Measurements from ENCODE around the gene INSM1. TPM values are rescaled to one million over a fixed set of nuclear protein-coding genes. Genes with fewer than 3 reads are reported as not detected.

The INSM1 gene
- total RNA-seq, 1 donor from 2014 or later = not detected

- Histone ChIP-seq H3K4me1 (peaks cover 23% of the 10 kb centered on the region), H3K27ac (no peak overlapping the region), H3K36me3 (no peaks in the 10 kb centered on the region), H3K4me3 (no peak overlapping the region), H3K27me3 (no peaks in the 10 kb centered on the region), H3K9me3 (no peaks in the 10 kb centered on the region)
- DNase-seq (ENCODE audit: extremely low spot score in 2 of 2) = no peak
- intact Hi-C loops (cut with DNase I) = no loop called here
- TF ChIP-seq POLR2A (IDR thresholded peaks at IDR 0.05) (no peak), POLR2AphosphoS5 (IDR thresholded peaks at IDR 0.05; ENCODE audit: insufficient read depth in 1 of 2, low read depth in 1 of 2) (no peak)
- TF ChIP-seq, protein P1, sequence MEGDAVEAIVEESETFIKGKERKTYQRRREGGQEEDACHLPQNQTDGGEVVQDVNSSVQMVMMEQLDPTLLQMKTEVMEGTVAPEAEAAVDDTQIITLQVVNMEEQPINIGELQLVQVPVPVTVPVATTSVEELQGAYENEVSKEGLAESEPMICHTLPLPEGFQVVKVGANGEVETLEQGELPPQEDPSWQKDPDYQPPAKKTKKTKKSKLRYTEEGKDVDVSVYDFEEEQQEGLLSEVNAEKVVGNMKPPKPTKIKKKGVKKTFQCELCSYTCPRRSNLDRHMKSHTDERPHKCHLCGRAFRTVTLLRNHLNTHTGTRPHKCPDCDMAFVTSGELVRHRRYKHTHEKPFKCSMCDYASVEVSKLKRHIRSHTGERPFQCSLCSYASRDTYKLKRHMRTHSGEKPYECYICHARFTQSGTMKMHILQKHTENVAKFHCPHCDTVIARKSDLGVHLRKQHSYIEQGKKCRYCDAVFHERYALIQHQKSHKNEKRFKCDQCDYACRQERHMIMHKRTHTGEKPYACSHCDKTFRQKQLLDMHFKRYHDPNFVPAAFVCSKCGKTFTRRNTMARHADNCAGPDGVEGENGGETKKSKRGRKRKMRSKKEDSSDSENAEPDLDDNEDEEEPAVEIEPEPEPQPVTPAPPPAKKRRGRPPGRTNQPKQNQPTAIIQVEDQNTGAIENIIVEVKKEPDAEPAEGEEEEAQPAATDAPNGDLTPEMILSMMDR (IDR thresholded peaks at IDR 0.05) = no peak
Observed at GRCh38 chr20:20371681-20372080, 3.8 kb downstream of the INSM1 start.

- H3K27ac ChIP-seq = no peak overlapping the region
- H3K27me3 ChIP-seq = no peaks in the 10 kb centered on the region
- H3K4me1 ChIP-seq = peaks cover 12% of the 10 kb centered on the region
- H3K36me3 ChIP-seq = no peaks in the 10 kb centered on the region
- TF ChIP-seq POLR2A (IDR thresholded peaks at IDR 0.05) = no peak
- TF ChIP-seq, protein P1 (IDR thresholded peaks at IDR 0.05) = no peak
- TF ChIP-seq POLR2AphosphoS5 (IDR thresholded peaks at IDR 0.05; ENCODE audit: insufficient read depth in 1 of 2, low read depth in 1 of 2) = no peak
- intact Hi-C loops (cut with DNase I) = no loop called here
- H3K4me3 ChIP-seq = no peak overlapping the region
- DNase-seq (ENCODE audit: extremely low spot score in 2 of 2) = no peak
- H3K9me3 ChIP-seq = no peaks in the 10 kb centered on the region
Observed at GRCh38 chr20:20373091-20373571, 5.2 kb downstream of the INSM1 start.

DNA sequence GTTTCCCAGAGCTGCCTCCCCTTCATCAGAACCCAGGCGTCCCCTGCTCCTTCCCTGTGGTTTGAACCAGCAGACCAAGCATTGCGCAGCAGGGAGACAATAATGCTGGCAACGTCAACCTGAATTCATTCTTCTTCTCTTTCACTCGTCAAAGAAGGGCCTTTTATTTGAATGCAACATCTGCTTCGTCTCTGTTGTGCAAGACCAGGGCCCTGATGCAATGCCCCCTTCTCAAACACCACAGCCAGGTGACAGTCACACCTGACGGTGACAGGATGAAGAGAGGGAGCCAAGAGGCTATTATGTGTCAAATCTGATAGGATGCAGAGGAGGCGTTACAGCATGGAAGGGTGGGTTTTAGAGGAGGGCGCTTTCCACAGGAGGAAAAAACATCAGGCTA is 8.0 kb downstream of the INSM1 start:
- no peak for DNase-seq (ENCODE audit: extremely low spot score in 2 of 2)
- H3K4me1 ChIP-seq = no peaks in the 10 kb centered on the region
- TF ChIP-seq, protein P1 (IDR thresholded peaks at IDR 0.05) = no peak
- TF ChIP-seq POLR2A (IDR thresholded peaks at IDR 0.05) = no peak
- TF ChIP-seq POLR2AphosphoS5 (IDR thresholded peaks at IDR 0.05; ENCODE audit: insufficient read depth in 1 of 2, low read depth in 1 of 2) = no peak
- H3K27ac ChIP-seq = no peak overlapping the region
- no peaks in the 10 kb centered on the region for H3K9me3 ChIP-seq
- H3K27me3 ChIP-seq = no peaks in the 10 kb centered on the region
- H3K4me3 ChIP-seq = no peak overlapping the region
- intact Hi-C loops (cut with DNase I) = no loop called here
- no peaks in the 10 kb centered on the region for H3K36me3 ChIP-seq

GRCh38 chr20:20386192-20386591 is 18.3 kb downstream of the INSM1 start:
- no peaks in the 10 kb centered on the region for H3K36me3 ChIP-seq
- no peak overlapping the region for H3K27ac ChIP-seq
- TF ChIP-seq POLR2AphosphoS5 (IDR thresholded peaks at IDR 0.05; ENCODE audit: insufficient read depth in 1 of 2, low read depth in 1 of 2) = no peak
- no peak for TF ChIP-seq POLR2A (IDR thresholded peaks at IDR 0.05)
- H3K9me3 ChIP-seq = no peaks in the 10 kb centered on the region
- no peaks in the 10 kb centered on the region for H3K27me3 ChIP-seq
- intact Hi-C loops (cut with DNase I) = no loop called here
- no peak overlapping the region for H3K4me3 ChIP-seq
- H3K4me1 ChIP-seq = no peaks in the 10 kb centered on the region
- no peak for DNase-seq (ENCODE audit: extremely low spot score in 2 of 2)

GRCh38 chr20:20390393-20390792 is 22.5 kb downstream of the INSM1 start:
- H3K27ac ChIP-seq = no peak overlapping the region
- no peaks in the 10 kb centered on the region for H3K27me3 ChIP-seq
- H3K36me3 ChIP-seq = no peaks in the 10 kb centered on the region
- H3K9me3 ChIP-seq = no peaks in the 10 kb centered on the region
- intact Hi-C loops (cut with DNase I) = no loop called here
- no peak overlapping the region for H3K4me3 ChIP-seq
- no peaks in the 10 kb centered on the region for H3K4me1 ChIP-seq
- no peak for TF ChIP-seq POLR2AphosphoS5 (IDR thresholded peaks at IDR 0.05; ENCODE audit: insufficient read depth in 1 of 2, low read depth in 1 of 2)
- TF ChIP-seq, protein P1 (IDR thresholded peaks at IDR 0.05) = no peak
- no peak for DNase-seq (ENCODE audit: extremely low spot score in 2 of 2)

Data from vagina (tissue), 2 donors.